Stimulated activated naive CD8-positive, alpha-beta T cell treated with anti-CD3 and anti-CD28 coated beads, Interleukin-15, Interleukin-2, amounts not matched to agents 100 ng/mL and 50 ng/mL, for 24 hours (primary cell): ENCODE data around the gene RNF145.
A peak's percentile ranks its signal among the peaks of the same experiment; 100 is the strongest.

Experiments used
- H3K27ac Mint-ChIP-seq: one replicate; pipeline ENCODE4 v1.8.0; 2021; ENCODE audit warnings: mild to moderate bottlenecking, mixed read lengths
- H3K27me3 Mint-ChIP-seq: one replicate; pipeline ENCODE4 v1.8.0; 2021; ENCODE audit warnings: mixed read lengths
- H3K36me3 Mint-ChIP-seq: one replicate; pipeline ENCODE4 v1.8.0; 2021; ENCODE audit warnings: low read depth, mixed read lengths
- H3K4me1 Mint-ChIP-seq: one replicate; pipeline ENCODE4 v1.8.0; 2021; ENCODE audit warnings: low read depth, mixed read lengths
- H3K4me3 Mint-ChIP-seq: one replicate; pipeline ENCODE4 v1.8.0; 2021; ENCODE audit warnings: mild to moderate bottlenecking, mixed read lengths
- H3K9me3 Mint-ChIP-seq: one replicate; pipeline ENCODE4 v1.8.0; 2021; ENCODE audit warnings: mixed read lengths

The RNF145 gene

DNA sequence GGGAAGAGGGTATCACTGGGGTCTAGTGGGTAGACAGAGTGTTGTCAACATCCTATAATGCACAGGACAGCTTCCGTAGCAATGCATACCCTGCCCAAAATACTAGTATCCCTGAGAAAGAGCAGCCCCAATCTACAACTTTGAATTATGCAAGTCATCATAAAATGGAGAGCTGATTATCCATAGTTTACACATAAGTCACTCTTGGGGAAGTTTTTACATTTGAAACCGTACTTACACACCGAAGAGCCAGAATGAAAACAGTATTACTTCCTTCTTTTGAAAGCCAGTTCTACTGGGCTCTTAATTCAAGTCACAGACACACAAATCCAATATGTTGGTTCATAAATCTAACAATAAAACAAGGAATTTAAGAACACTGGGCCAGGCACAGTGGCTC, 21.6 kb downstream of the RNF145 start:
- H3K27me3 Mint-ChIP-seq: no peaks in the 10 kb centered on the region
- H3K4me1 Mint-ChIP-seq: peaks cover 76% of the 10 kb centered on the region
- peak overlapping the region; percentile 65 for H3K27ac Mint-ChIP-seq
- no peaks in the 10 kb centered on the region for H3K9me3 Mint-ChIP-seq
- peaks cover 63% of the 10 kb centered on the region for H3K36me3 Mint-ChIP-seq
- H3K4me3 Mint-ChIP-seq: no peak overlapping the region

DNA sequence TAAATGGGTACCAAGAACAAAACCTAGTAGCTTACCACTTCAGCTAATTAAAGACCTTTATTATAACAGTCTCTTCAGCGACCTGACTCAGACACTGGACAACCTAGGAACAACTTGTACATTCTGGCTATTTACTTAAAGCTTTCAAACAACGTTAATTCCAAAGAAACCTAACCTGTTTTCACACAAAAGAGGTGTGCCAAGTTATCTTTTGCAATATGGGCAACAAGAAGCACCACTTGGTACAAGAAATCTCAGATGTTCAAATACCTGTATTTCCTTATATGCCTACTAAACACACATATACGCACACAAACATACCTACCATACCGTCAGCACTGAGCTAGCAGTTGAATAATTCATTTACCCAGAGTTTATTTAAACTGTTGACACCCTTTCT, 23.0 kb downstream of the RNF145 start:
- Mint-ChIP-seq H3K9me3 (no peaks in the 10 kb centered on the region), H3K36me3 (peaks cover 59% of the 10 kb centered on the region), H3K4me1 (peaks cover 79% of the 10 kb centered on the region), H3K27me3 (no peaks in the 10 kb centered on the region), H3K4me3 (no peak overlapping the region), H3K27ac (peak overlapping the region; percentile 65)

DNA sequence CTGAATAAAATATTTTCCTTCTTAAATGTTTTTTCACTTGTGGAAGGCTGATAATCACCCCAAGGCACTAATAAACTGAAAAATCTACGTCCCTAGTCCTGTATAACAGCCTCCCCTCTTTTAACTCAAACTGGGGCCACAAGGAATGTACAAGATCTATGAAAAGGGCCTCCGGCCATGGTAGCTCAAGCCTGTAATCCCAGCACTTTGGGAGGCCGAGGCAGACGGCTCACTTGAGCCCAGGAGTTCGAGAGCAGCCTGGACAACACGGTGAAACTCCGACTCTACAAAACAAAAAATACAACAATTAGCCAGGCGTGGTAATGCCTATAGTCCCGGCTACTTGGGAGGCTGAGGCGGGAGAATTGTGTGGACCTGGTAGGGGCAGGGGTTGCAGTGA, 23.6 kb downstream of the RNF145 start:
- peaks cover 79% of the 10 kb centered on the region for H3K4me1 Mint-ChIP-seq
- H3K4me3 Mint-ChIP-seq: no peak overlapping the region
- no peaks in the 10 kb centered on the region for H3K27me3 Mint-ChIP-seq
- H3K36me3 Mint-ChIP-seq: peaks cover 54% of the 10 kb centered on the region
- H3K27ac Mint-ChIP-seq: peak overlapping the region; percentile 65
- H3K9me3 Mint-ChIP-seq: no peaks in the 10 kb centered on the region

GRCh38 chr5:159184858-159185381, 24.4 kb downstream of the RNF145 start:
- peaks cover 54% of the 10 kb centered on the region for H3K36me3 Mint-ChIP-seq
- peaks cover 82% of the 10 kb centered on the region for H3K4me1 Mint-ChIP-seq
- H3K4me3 Mint-ChIP-seq: peak overlapping the region; percentile 30
- H3K27me3 Mint-ChIP-seq: no peaks in the 10 kb centered on the region
- peak overlapping the region; percentile 97 for H3K27ac Mint-ChIP-seq
- H3K9me3 Mint-ChIP-seq: no peaks in the 10 kb centered on the region

DNA sequence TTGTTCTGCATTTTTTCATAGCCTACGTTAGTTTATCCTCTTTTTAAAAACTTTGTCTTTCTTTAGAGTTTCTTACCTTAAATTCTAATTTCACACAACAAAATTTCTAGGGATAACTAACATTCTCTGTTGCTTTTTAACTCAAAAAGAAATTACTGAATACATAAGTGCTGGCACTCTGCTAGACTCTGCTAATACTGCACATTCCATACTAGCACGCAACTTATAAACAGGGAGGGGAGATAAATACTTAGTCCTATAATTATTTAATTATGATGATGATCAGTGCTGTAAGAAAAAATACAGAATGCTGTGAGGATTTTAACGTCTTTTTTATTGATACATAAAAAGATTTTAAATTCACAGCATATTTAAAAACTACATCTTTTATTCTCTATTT, 25.1 kb downstream of the RNF145 start:
- H3K36me3 Mint-ChIP-seq: peaks cover 54% of the 10 kb centered on the region
- peaks cover 82% of the 10 kb centered on the region for H3K4me1 Mint-ChIP-seq
- no peaks in the 10 kb centered on the region for H3K9me3 Mint-ChIP-seq
- H3K4me3 Mint-ChIP-seq: no peak overlapping the region
- H3K27ac Mint-ChIP-seq: peak overlapping the region; percentile 70
- no peaks in the 10 kb centered on the region for H3K27me3 Mint-ChIP-seq

DNA sequence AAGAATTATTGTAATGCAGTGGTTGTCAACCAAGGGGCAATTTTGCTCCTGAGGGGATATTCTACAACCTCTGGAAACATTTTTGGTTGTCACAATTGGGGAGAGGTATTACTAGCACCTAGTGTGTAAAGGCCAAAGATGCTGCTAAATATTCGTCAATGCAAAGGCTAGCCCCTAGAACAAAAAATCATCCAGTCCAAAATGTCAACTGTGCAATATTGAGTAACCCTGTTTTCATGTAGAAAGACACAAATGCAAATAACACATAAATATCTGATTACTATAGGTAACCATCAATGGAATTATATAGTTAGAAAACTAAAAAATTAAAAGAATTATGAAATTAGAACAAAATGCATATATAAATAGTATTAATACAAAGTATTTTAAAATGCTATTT, 26.1 kb downstream of the RNF145 start:
- Mint-ChIP-seq H3K27ac (peak overlapping the region; percentile 22), H3K4me1 (peaks cover 89% of the 10 kb centered on the region), H3K9me3 (no peaks in the 10 kb centered on the region), H3K27me3 (no peaks in the 10 kb centered on the region), H3K36me3 (peaks cover 50% of the 10 kb centered on the region), H3K4me3 (no peak overlapping the region)

- Mint-ChIP-seq H3K4me3 (no peak overlapping the region), H3K4me1 (peaks cover 88% of the 10 kb centered on the region), H3K36me3 (peaks cover 46% of the 10 kb centered on the region), H3K9me3 (no peaks in the 10 kb centered on the region), H3K27me3 (no peaks in the 10 kb centered on the region), H3K27ac (peak overlapping the region; percentile 84)
These were observed 26.7 kb downstream of the RNF145 start for GRCh38 chr5:159182691-159183090.

DNA sequence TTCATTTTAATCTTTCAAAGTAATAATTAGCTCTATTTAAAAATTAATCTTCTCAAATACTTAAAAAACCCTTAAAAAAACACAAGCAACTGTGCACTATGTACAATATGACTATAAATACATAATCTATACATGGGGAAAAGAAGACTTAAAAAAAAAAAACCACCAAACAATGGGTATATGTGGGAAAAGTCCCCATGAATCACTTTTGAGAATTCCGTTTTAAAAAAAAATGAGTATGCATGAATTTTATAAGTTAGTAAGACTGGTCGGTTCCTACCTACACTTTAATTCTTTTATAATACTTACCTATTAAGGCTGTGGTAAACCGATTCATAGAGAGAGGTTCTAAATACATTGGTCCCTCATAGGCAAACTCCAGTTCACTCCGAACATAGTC, 27.7 kb downstream of the RNF145 start:
- H3K27me3 Mint-ChIP-seq: no peaks in the 10 kb centered on the region
- peak overlapping the region; percentile 65 for H3K4me3 Mint-ChIP-seq
- peak overlapping the region; percentile 90 for H3K27ac Mint-ChIP-seq
- H3K4me1 Mint-ChIP-seq: peaks cover 96% of the 10 kb centered on the region
- H3K9me3 Mint-ChIP-seq: no peaks in the 10 kb centered on the region
- H3K36me3 Mint-ChIP-seq: peaks cover 54% of the 10 kb centered on the region

GRCh38 chr5:159181152-159181551, 28.2 kb downstream of the RNF145 start:
- Mint-ChIP-seq H3K4me3 (peak overlapping the region; percentile 65), H3K9me3 (no peaks in the 10 kb centered on the region), H3K36me3 (peaks cover 54% of the 10 kb centered on the region), H3K27me3 (no peaks in the 10 kb centered on the region), H3K27ac (peak overlapping the region; percentile 90), H3K4me1 (peaks cover 96% of the 10 kb centered on the region)

DNA sequence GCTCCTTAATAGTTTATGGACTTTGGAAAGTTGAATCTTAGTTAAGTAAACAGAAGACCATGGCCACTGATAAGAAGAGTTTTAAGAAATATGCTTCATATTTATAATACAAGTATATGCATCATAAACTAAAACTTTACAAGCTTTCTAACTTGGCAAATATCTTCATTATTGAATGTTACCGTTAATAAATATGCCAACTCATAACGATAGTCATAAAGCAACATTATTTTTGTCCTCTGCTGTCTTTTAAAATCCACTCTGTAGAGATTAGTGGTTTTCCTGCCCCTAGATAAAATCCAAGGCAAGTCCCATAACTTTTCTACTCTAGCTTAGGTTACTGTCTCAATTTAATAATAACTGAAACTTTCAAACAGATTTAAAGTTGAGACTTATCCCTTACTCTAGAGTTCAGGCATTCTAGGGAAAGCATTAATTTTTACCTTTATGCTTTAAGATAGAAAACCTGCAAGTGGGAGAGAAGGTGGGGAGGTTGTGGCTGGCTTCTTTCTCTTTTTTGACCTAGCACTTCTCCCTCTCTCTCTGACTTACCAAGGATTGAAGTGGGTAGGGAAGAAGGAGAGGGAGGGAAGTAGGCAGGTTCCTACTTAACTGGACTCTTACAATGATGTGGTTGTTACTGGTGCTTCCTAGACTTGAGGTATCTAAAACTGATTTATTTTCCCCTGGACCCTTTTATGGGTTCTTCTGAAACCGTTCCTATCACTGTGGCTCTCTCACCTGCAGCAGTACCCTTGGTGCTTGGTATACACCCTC, 29.6 kb downstream of the RNF145 start:
- peak overlapping the region; percentile 65 for H3K4me3 Mint-ChIP-seq
- H3K36me3 Mint-ChIP-seq: peaks cover 52% of the 10 kb centered on the region
- H3K9me3 Mint-ChIP-seq: no peaks in the 10 kb centered on the region
- H3K4me1 Mint-ChIP-seq: peaks cover 96% of the 10 kb centered on the region
- no peaks in the 10 kb centered on the region for H3K27me3 Mint-ChIP-seq
- H3K27ac Mint-ChIP-seq: peak overlapping the region; percentile 92

GRCh38 chr5:159178978-159179377, 30.4 kb downstream of the RNF145 start:
- peak overlapping the region; percentile 65 for H3K4me3 Mint-ChIP-seq
- H3K36me3 Mint-ChIP-seq: peaks cover 48% of the 10 kb centered on the region
- H3K27ac Mint-ChIP-seq: peak overlapping the region; percentile 92
- H3K27me3 Mint-ChIP-seq: no peaks in the 10 kb centered on the region
- peaks cover 96% of the 10 kb centered on the region for H3K4me1 Mint-ChIP-seq
- no peaks in the 10 kb centered on the region for H3K9me3 Mint-ChIP-seq

DNA sequence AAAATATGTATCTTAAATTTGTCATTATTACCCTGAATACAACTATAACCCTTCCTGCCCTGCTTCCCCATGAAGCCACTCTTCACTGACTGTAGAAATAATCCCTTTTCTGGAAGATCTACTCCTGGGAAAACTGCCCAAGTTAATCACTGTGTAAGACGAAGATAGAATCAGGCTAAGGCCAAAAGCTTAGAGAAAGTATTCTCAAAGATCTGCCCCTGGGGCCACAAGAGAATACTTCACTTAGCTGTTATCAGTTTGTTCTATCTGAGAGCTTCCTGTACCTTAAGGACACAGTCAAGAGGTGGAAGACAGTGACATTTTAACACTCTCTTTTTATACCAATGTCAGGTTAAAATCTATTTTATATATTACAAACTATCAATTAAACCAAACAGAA, 33.8 kb downstream of the RNF145 start:
- peaks cover 65% of the 10 kb centered on the region for H3K36me3 Mint-ChIP-seq
- peaks cover 83% of the 10 kb centered on the region for H3K4me1 Mint-ChIP-seq
- H3K9me3 Mint-ChIP-seq: no peaks in the 10 kb centered on the region
- peak overlapping the region; percentile 24 for H3K4me3 Mint-ChIP-seq
- no peaks in the 10 kb centered on the region for H3K27me3 Mint-ChIP-seq
- peak overlapping the region; percentile 76 for H3K27ac Mint-ChIP-seq

GRCh38 chr5:159174511-159175168, 34.7 kb downstream of the RNF145 start:
- no peaks in the 10 kb centered on the region for H3K9me3 Mint-ChIP-seq
- H3K36me3 Mint-ChIP-seq: peaks cover 63% of the 10 kb centered on the region
- H3K4me3 Mint-ChIP-seq: peak overlapping the region; percentile 22
- H3K4me1 Mint-ChIP-seq: peaks cover 78% of the 10 kb centered on the region
- peak overlapping the region; percentile 76 for H3K27ac Mint-ChIP-seq
- no peaks in the 10 kb centered on the region for H3K27me3 Mint-ChIP-seq

DNA sequence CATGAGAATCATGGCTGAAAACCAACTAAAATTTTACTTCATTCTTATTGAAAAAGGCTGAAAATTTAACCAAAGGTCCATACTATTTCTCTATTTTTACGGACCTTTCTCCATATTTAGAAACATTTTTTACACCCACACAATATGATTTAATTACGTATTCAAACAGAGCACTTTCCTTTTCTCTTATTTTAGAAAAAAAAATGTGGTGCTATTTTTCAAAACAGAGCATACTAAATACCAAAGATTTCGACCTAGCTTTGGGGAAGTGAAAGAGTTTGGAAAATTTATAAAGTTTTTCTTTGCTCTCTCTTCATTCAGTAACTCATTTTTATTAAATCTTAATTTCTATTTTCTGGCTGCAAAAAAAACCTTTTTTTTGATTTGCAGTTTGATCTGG, 38.1 kb downstream of the RNF145 start:
- Mint-ChIP-seq H3K27me3 (no peaks in the 10 kb centered on the region), H3K36me3 (peaks cover 59% of the 10 kb centered on the region), H3K4me1 (peaks cover 55% of the 10 kb centered on the region), H3K9me3 (no peaks in the 10 kb centered on the region), H3K27ac (no peak overlapping the region), H3K4me3 (no peak overlapping the region)

DNA sequence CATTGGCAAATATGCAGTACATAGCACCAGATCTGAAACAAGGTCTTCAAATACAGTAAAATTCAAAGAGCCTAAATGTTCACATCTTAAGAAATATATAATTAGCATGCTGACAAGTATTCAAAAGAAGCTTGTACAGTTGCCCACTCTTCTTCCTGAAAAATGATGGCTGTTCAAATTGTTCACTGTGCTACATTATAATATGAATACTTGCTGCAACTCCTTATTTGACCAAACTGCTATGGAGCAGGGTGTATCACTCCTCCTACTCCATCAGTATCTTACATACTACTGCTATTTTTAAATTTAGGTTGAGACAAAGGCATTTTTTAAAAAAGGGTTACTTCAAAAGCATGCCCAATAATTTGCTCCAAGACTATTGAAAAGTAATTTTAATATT, 39.3 kb downstream of the RNF145 start:
- H3K4me3 Mint-ChIP-seq: no peak overlapping the region
- peaks cover 48% of the 10 kb centered on the region for H3K4me1 Mint-ChIP-seq
- no peak overlapping the region for H3K27ac Mint-ChIP-seq
- no peaks in the 10 kb centered on the region for H3K9me3 Mint-ChIP-seq
- H3K36me3 Mint-ChIP-seq: peaks cover 57% of the 10 kb centered on the region
- no peaks in the 10 kb centered on the region for H3K27me3 Mint-ChIP-seq
